ENCODE measurements around the gene ALDH1A2.
"Not testable (repeated sequence)": the region's sequence is repeated elsewhere in the genome, so short reads cannot be mapped to it uniquely, and the experiment has no call there.

Gene ALDH1A2

GRCh38 chr15:58065445-58066041, at the start of gene ALDH1A2:
Gene ALDH1A2, minus strand, starts transcription at chr15:58065711. Its CDS starts 61 bp downstream, at chr15:58065650.
- TF ChIP-seq, protein P1, sequence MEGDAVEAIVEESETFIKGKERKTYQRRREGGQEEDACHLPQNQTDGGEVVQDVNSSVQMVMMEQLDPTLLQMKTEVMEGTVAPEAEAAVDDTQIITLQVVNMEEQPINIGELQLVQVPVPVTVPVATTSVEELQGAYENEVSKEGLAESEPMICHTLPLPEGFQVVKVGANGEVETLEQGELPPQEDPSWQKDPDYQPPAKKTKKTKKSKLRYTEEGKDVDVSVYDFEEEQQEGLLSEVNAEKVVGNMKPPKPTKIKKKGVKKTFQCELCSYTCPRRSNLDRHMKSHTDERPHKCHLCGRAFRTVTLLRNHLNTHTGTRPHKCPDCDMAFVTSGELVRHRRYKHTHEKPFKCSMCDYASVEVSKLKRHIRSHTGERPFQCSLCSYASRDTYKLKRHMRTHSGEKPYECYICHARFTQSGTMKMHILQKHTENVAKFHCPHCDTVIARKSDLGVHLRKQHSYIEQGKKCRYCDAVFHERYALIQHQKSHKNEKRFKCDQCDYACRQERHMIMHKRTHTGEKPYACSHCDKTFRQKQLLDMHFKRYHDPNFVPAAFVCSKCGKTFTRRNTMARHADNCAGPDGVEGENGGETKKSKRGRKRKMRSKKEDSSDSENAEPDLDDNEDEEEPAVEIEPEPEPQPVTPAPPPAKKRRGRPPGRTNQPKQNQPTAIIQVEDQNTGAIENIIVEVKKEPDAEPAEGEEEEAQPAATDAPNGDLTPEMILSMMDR (IDR thresholded peaks at IDR 0.05; ENCODE audit: borderline replicate concordance, insufficient read depth, low read depth, low read length), result no peak
- no peak within 1 kb of the TSS for H3K4me3 ChIP-seq (ENCODE audit: low read depth, low read length)

GRCh38 chr15:58114812-58115211, 49.3 kb upstream of the ALDH1A2 start:
- H3K4me3 ChIP-seq (ENCODE audit: low read depth, low read length), result no peak overlapping the region
- TF ChIP-seq, protein P1 (IDR thresholded peaks at IDR 0.05; ENCODE audit: borderline replicate concordance, insufficient read depth, low read depth, low read length), result no peak

DNA sequence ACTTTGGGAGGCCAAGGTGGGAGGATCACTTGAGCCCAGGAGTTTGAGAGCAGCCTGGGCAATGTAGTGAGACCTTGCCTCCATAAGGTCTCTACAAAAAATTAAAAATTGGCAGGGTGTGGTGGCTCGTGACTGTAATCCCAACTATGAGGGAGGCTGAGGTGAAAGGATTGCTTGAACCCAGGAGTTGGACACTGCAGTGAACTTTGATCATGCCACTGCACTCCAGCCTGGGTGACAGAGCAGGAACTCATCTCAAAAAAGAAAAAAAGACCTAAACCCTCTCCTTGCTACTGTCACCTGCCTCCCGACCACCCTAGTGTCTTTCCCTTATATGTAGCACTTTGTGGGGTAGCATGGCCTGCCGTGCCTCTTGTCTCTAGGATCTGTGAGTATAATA, 48.9 kb upstream of the ALDH1A2 start:
- TF ChIP-seq, protein P1 (IDR thresholded peaks at IDR 0.05; ENCODE audit: borderline replicate concordance, insufficient read depth, low read depth, low read length), result no peak
- H3K4me3 ChIP-seq (ENCODE audit: low read depth, low read length), result no peak overlapping the region

DNA sequence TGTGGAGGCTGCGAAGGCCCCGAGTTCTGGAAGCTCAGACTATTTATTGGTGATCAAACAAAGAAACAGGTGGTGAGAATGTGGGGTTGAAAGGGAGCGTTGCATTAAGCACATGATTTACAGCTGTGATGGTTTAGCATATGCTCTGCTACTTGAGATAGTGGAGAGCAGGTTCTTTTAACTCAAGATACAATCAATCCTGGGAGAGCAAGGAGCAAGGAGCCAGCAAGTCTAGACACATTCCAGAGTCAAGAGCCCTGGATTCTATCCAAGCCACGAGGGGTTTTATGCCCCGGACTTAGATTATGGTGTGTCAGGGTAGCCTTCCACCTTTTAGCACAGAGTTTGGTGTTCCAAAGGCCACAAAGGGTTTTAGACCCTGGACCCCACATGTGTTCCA, 47.8 kb upstream of the ALDH1A2 start:
- not testable (repeated sequence) for H3K4me3 ChIP-seq (ENCODE audit: low read depth, low read length)

GRCh38 chr15:58111718-58112104, 46.2 kb upstream of the ALDH1A2 start:
- TF ChIP-seq, protein P1 (IDR thresholded peaks at IDR 0.05; ENCODE audit: borderline replicate concordance, insufficient read depth, low read depth, low read length), result no peak
- H3K4me3 ChIP-seq (ENCODE audit: low read depth, low read length), result no peak overlapping the region

GRCh38 chr15:58110999-58111717, 45.6 kb upstream of the ALDH1A2 start:
- no peak overlapping the region for H3K4me3 ChIP-seq (ENCODE audit: low read depth, low read length)
- TF ChIP-seq, protein P1 (IDR thresholded peaks at IDR 0.05; ENCODE audit: borderline replicate concordance, insufficient read depth, low read depth, low read length), result no peak

DNA sequence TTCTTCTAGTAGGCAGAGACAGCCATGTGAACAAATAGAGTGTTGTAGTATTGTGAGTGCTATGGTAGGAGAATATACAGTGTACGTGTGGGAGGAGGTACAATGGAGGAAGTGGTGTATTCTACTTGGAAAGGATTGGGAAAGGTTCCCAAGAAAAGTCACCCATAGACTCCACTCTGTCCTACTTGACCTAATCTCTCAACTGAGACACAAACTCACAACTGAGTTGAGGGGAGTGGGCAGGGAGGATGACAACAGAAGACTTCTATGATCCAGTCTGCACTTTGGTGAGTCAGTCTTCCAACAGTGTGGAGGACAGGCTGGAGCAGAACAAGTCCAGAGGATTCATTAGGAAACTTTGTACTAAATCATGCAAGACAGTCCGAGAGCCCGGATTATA, 43.9 kb upstream of the ALDH1A2 start:
- no peak overlapping the region for H3K4me3 ChIP-seq (ENCODE audit: low read depth, low read length)
- TF ChIP-seq, protein P1 (IDR thresholded peaks at IDR 0.05; ENCODE audit: borderline replicate concordance, insufficient read depth, low read depth, low read length), result no peak

All from GM12875 (cell line).